ENCODE measurements around the gene CLEC6A.

Gene CLEC6A

DNA sequence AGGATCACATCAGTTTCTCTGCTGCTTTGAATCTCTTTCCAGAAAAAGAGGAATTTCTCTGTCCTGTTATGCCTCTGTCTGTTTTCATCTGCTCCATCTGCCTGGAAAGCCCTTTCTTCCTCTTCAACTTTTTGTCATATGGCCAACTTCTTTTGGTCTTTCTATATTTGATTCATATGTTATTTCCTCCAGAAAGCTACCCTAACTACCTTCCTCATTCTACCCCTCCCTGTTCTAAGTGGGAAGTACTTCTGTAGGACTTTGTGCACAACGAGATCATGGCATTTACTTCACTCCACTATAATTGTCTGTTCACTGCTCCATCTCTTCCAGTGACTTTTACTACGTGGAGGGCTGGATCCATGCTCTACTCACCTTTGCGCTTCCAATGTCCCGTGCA is 63.4 kb downstream of the CLEC6A start:
- Histone ChIP-seq H3K4me2 (ENCODE audit: low read length) (no peak overlapping the region), H3K36me3 (ENCODE audit: insufficient read depth, low read length) (no peaks in the 10 kb centered on the region), H3K27me3 (ENCODE audit: insufficient read depth, low read length) (no peaks in the 10 kb centered on the region), H4K20me1 (ENCODE audit: insufficient read depth, low read length) (no peaks in the 10 kb centered on the region), H3K79me2 (ENCODE audit: insufficient read depth, low read length) (no peaks in the 10 kb centered on the region), H3K4me3 (ENCODE audit: low read depth, low read length, poor library complexity, severe bottlenecking) (no peak overlapping the region), H3K9me3 (ENCODE audit: low read length) (no peaks in the 10 kb centered on the region), H3K4me1 (ENCODE audit: insufficient read depth, low read length, severe bottlenecking) (no peaks in the 10 kb centered on the region), H3K9me2 (ENCODE audit: low read depth, low read length) (no peaks in the 10 kb centered on the region), H3K9ac (ENCODE audit: low read length) (no peak overlapping the region), H2AFZ (ENCODE audit: low read length) (no peak overlapping the region), H3K27ac (ENCODE audit: low read depth, low read length, poor library complexity, severe bottlenecking) (no peak overlapping the region), H3F3A (ENCODE audit: insufficient read depth, low read length) (no peaks in the 10 kb centered on the region)
- TF ChIP-seq, protein P1, sequence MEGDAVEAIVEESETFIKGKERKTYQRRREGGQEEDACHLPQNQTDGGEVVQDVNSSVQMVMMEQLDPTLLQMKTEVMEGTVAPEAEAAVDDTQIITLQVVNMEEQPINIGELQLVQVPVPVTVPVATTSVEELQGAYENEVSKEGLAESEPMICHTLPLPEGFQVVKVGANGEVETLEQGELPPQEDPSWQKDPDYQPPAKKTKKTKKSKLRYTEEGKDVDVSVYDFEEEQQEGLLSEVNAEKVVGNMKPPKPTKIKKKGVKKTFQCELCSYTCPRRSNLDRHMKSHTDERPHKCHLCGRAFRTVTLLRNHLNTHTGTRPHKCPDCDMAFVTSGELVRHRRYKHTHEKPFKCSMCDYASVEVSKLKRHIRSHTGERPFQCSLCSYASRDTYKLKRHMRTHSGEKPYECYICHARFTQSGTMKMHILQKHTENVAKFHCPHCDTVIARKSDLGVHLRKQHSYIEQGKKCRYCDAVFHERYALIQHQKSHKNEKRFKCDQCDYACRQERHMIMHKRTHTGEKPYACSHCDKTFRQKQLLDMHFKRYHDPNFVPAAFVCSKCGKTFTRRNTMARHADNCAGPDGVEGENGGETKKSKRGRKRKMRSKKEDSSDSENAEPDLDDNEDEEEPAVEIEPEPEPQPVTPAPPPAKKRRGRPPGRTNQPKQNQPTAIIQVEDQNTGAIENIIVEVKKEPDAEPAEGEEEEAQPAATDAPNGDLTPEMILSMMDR (IDR thresholded peaks at IDR 0.05; ENCODE audit: low read length) = no peak
- no peak for TF ChIP-seq EZH2 (IDR thresholded peaks at IDR 0.05; ENCODE audit: borderline replicate concordance, low read length)

DNA sequence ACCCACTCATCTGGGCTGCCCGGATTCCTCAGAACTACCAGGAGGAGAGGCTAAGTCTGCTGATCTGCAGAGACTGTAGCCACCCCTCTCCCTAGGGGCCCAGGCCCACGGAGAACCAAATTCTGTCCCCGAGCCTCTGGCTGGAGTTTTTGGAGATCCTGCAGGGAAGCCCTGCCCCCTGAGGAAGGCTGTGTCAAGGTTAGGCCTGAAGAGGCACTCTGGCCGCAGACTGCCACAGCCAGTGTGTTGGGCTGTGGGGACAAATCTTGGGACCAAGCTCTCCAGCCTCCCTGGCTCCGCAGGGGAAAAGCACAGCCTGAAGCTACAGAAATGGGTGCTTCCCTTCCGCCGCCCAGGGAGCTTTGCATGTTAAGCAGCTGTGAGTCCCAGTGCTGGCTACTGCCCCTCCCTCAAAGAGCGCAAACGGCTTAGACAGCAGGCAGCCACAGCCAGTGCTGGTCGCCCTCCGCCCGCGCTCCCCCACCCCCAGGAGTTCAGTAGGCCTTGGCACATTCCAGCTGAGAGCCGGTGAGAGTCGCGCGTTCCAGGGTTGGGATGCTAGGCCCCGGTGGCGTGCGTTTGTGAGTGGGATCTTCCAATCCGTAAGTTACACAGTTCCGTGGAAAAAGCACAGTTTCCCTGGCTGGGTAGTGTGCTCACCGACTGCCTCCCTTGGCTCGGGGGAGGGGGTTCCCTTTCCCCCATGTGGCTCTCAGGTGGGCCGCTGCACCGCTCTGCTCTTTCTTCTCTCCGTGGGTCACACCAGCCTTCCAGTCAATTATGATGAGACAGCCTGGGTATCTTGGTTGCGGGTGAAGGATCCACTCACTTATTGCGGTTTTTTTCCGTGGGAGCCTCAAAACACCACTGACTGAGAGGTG is 71.7 kb downstream of the CLEC6A start:
- Histone ChIP-seq H3K9me3 (ENCODE audit: low read length) (no peaks in the 10 kb centered on the region), H3F3A (ENCODE audit: insufficient read depth, low read length) (no peaks in the 10 kb centered on the region), H3K27ac (ENCODE audit: low read depth, low read length, poor library complexity, severe bottlenecking) (no peak overlapping the region), H3K9me2 (ENCODE audit: low read depth, low read length) (no peaks in the 10 kb centered on the region), H3K4me1 (ENCODE audit: insufficient read depth, low read length, severe bottlenecking) (peaks cover 5% of the 10 kb centered on the region), H3K79me2 (ENCODE audit: insufficient read depth, low read length) (no peaks in the 10 kb centered on the region), H3K4me3 (ENCODE audit: low read depth, low read length, poor library complexity, severe bottlenecking) (no peak overlapping the region), H4K20me1 (ENCODE audit: insufficient read depth, low read length) (no peaks in the 10 kb centered on the region), H3K9ac (ENCODE audit: low read length) (no peak overlapping the region), H3K27me3 (ENCODE audit: insufficient read depth, low read length) (no peaks in the 10 kb centered on the region), H3K4me2 (ENCODE audit: low read length) (no peak overlapping the region), H3K36me3 (ENCODE audit: insufficient read depth, low read length) (no peaks in the 10 kb centered on the region), H2AFZ (ENCODE audit: low read length) (no peak overlapping the region)
- TF ChIP-seq, protein P1 (IDR thresholded peaks at IDR 0.05; ENCODE audit: low read length) = no peak
- TF ChIP-seq EZH2 (IDR thresholded peaks at IDR 0.05; ENCODE audit: borderline replicate concordance, low read length) = no peak
